HepG2 (cell line): ENCODE measurements around the gene CCDC74B. TPM values are rescaled to one million over a fixed set of nuclear protein-coding genes. Genes with fewer than 3 reads are reported as not detected.
"Not testable (repeated sequence)": the region's sequence is repeated elsewhere in the genome, so short reads cannot be mapped to it uniquely, and the experiment has no call there.

ENCODE experiments used
- CREB1 ChIP-seq, 2 experiments: fragments of 450-650 bp in 1 of 2; IDR thresholded peaks; 2 replicates each; pipeline ENCODE4 v1.6.1; 2016 to 2017; ENCODE audit warnings: control low read depth in 1 of 2, mild to moderate bottlenecking in 1 of 2, missing compliant biosample characterization in 1 of 2, missing genetic modification characterization in 1 of 2
- EEA1 ChIP-seq: sonication (generic); formaldehyde crosslinking; IDR thresholded peaks from 2 replicates; pipeline ENCODE4 v1.5.1; 2020; ENCODE audit warnings: mild to moderate bottlenecking, missing genetic modification reagents, borderline replicate concordance
- GFI1 ChIP-seq: sonication (generic); formaldehyde crosslinking; IDR thresholded peaks from 2 replicates; pipeline ENCODE4 v1.5.0; 2020; ENCODE audit warnings: missing genetic modification reagents, mild to moderate bottlenecking, borderline replicate concordance
- LCORL ChIP-seq, 2 experiments: fragments of 450-650 bp in 1 of 2; sonication (generic) in 1 of 2; formaldehyde crosslinking in 1 of 2; IDR thresholded peaks; 2 replicates each; pipeline versions ENCODE4 v1.5.0 to v1.6.1; 2017 to 2020; ENCODE audit warnings: antibody characterized with exemption in 1 of 2, missing genetic modification reagents in 1 of 2
- MTA1 ChIP-seq: sonication (generic); formaldehyde crosslinking; IDR thresholded peaks from 2 replicates; pipeline ENCODE4 v1.4.0; 2020; ENCODE audit warnings: missing genetic modification reagents, mild to moderate bottlenecking, borderline replicate concordance
- NR2F6 ChIP-seq, 2 experiments: IDR thresholded peaks; 2 replicates each; pipeline ENCODE4 v1.6.1; 2016; ENCODE audit warnings: antibody characterized with exemption in 1 of 2, mild to moderate bottlenecking in 1 of 2
- ZFP36L1 ChIP-seq: sonication (generic); formaldehyde crosslinking; IDR thresholded peaks from 2 replicates; pipeline ENCODE4 v1.8.0; 2022; ENCODE audit warnings: mild to moderate bottlenecking, missing genetic modification reagents, moderate library complexity
- ZFP82 ChIP-seq: sonication (generic); formaldehyde crosslinking; IDR thresholded peaks from 2 replicates; pipeline ENCODE4 v1.5.1; 2020; ENCODE audit warnings: mild to moderate bottlenecking, missing genetic modification reagents, borderline replicate concordance
- ZMYM3 ChIP-seq: sonication (generic); formaldehyde crosslinking; IDR thresholded peaks from 2 replicates; pipeline ENCODE4 v1.5.1; 2020; ENCODE audit warnings: mild to moderate bottlenecking, missing genetic modification reagents
- ZNF205 ChIP-seq: IDR thresholded peaks from 2 replicates; pipeline ENCODE4 v1.6.1; 2018; ENCODE audit warnings: missing biosample characterization, missing genetic modification reagents
- ZNF441 ChIP-seq: sonication (generic); formaldehyde crosslinking; IDR thresholded peaks from 2 replicates; pipeline ENCODE4 v1.7.0; 2021; ENCODE audit warnings: missing genetic modification reagents, borderline replicate concordance
- ZNF724P ChIP-seq: sonication (generic); formaldehyde crosslinking; IDR thresholded peaks from 2 replicates; pipeline ENCODE4 v1.8.0; 2022; ENCODE audit warnings: missing genetic modification reagents, borderline replicate concordance
- ZNF776 ChIP-seq: sonication (generic); formaldehyde crosslinking; IDR thresholded peaks from 2 replicates; pipeline ENCODE4 v1.4.0; 2020; ENCODE audit warnings: mild to moderate bottlenecking, missing genetic modification reagents
- ZNF816 ChIP-seq: sonication (generic); formaldehyde crosslinking; IDR thresholded peaks from 2 replicates; pipeline ENCODE4 v1.8.0; 2022; ENCODE audit warnings: missing genetic modification reagents, mild to moderate bottlenecking, borderline replicate concordance
- polyA plus RNA-seq, 8 experiments: library from polyadenylated mRNA; depleted of rRNA in 3 of 8; stranded (reverse) in 7 of 8; unstranded in 1 of 8; fragments of >200 nt; fragmentation: Illumina TruSeq in 4 of 8; extraction: Trizol in 4 of 8; gene quantifications; 2 replicates each; pipeline versions ENCODE4 v1.2.1 to v1.2.3, GENCODE V29; 2011 to 2016; ENCODE audit warnings: low read depth in 4 of 8, missing spikeins in 1 of 8, mixed read lengths in 1 of 8; ENCODE audit not compliant: insufficient read depth in 1 of 8
- total RNA-seq, 5 experiments: library from RNA; depleted of rRNA; stranded (reverse); fragments of >200 nt; fragmentation: Illumina TruSeq; extraction: Trizol; gene quantifications; 2 replicates each; pipeline ENCODE4 v1.2.3, GENCODE V29; 2016; ENCODE audit warnings: low read depth in 1 of 5
- TF ChIP-seq, protein P1 (sequence below): sonication (generic); formaldehyde crosslinking; IDR thresholded peaks from 2 replicates; pipeline ENCODE4 v1.4.0; 2020; ENCODE audit warnings: low read depth, mild to moderate bottlenecking, missing genetic modification reagents
- TF ChIP-seq, protein P2 (sequence below): sonication (generic); formaldehyde crosslinking; IDR thresholded peaks from 2 replicates; pipeline ENCODE4 v1.8.0; 2022; ENCODE audit warnings: low read depth, missing genetic modification reagents
- TF ChIP-seq, protein P3 (sequence below): conservative IDR thresholded peaks from 2 replicates; pipeline ENCODE4 v1.6.1; 2018; ENCODE audit warnings: missing genetic modification reagents

CCDC74B gene
- total and polyA plus RNA-seq, 2 of the 13 experiments (the other 11 are each of a cell fraction or from before 2014, with no cell fraction given), result 0.07 to 0.11 TPM

DNA sequence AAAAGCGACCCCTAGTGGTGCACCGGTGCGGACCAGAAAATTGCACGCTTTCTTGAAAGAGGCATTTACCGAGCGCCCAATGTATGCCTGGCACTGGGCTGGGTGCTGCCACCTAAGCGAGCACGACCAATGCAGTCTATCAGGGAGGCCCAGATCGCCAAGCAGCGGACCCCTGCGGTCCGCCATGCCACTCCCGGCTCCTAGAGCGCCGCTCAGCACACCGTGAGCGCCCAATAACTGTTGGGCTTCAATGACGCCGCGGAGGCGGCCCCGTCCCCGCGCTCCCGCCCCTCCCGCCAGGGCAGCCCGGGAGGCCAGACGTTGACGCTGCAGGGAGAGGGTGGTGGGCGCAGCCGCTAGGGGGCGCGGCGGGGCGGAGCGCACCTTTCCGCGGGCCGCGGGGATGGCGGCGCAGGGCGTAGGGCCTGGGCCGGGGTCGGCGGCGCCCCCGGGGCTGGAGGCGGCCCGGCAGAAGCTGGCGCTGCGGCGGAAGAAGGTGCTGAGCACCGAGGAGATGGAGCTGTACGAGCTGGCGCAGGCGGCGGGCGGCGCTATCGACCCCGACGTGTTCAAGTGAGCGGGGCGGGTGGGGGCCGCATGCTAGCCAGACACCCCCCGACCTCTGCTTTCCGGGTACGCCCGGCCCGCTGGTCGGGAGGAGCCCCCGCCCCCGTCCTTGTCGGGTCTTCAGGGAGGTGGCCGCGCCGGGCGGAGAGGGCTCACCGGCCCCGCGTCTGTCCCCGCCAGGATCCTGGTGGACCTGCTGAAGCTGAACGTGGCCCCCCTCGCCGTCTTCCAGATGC is 37.2 kb upstream of the CCDC74B start, which contains the start of gene MZT2B (continued):
- peak; percentile 100 for TF ChIP-seq ZNF205 (CRISPR knock-in tag)
- TF ChIP-seq, protein P1, sequence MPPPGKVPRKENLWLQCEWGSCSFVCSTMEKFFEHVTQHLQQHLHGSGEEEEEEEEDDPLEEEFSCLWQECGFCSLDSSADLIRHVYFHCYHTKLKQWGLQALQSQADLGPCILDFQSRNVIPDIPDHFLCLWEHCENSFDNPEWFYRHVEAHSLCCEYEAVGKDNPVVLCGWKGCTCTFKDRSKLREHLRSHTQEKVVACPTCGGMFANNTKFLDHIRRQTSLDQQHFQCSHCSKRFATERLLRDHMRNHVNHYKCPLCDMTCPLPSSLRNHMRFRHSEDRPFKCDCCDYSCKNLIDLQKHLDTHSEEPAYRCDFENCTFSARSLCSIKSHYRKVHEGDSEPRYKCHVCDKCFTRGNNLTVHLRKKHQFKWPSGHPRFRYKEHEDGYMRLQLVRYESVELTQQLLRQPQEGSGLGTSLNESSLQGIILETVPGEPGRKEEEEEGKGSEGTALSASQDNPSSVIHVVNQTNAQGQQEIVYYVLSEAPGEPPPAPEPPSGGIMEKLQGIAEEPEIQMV (CRISPR knock-in tag), result peak; percentile 70; the same call in 1 of the 2 replicates
- TF ChIP-seq ZNF776 (CRISPR knock-in tag), result peak; percentile 48; the same call in 1 of the 2 replicates
- TF ChIP-seq ZMYM3 (CRISPR knock-in tag), result peak; percentile 49; the same call in 1 of the 2 replicates
- TF ChIP-seq ZNF816 (CRISPR knock-in tag), result peak; percentile 26
- TF ChIP-seq NR2F6 (IDR thresholded peaks at IDR 0.05); LCORL (IDR thresholded peaks at IDR 0.05); CREB1 (CRISPR knock-in tag; IDR thresholded peaks at IDR 0.05): not testable (repeated sequence)
- TF ChIP-seq NR2F6 (CRISPR knock-in tag; IDR thresholded peaks at IDR 0.05), result peak; percentile 61; the same call in 1 of the 2 replicates
- peak; percentile 16; the same call in 1 of the 2 replicates for TF ChIP-seq LCORL (CRISPR knock-in tag; IDR thresholded peaks at IDR 0.05)
- TF ChIP-seq ZNF724P, result peak; percentile 63
- TF ChIP-seq, protein P2, sequence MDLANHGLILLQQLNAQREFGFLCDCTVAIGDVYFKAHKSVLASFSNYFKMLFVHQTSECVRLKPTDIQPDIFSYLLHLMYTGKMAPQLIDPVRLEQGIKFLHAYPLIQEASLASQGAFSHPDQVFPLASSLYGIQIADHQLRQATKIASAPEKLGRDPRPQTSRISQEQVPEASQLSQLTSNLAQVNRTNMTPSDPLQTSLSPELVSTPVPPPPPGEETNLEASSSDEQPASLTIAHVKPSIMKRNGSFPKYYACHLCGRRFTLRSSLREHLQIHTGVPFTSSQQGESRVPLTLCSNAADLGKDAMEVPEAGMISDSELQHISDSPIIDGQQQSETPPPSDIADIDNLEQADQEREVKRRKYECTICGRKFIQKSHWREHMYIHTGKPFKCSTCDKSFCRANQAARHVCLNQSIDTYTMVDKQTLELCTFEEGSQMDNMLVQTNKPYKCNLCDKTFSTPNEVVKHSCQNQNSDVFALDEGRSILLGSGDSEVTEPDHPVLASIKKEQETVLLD (CRISPR knock-in tag), result peak; percentile 55
- TF ChIP-seq CREB1 (IDR thresholded peaks at IDR 0.05), result peak; percentile 6; the same call in 1 of the 2 replicates
- TF ChIP-seq, protein P3, sequence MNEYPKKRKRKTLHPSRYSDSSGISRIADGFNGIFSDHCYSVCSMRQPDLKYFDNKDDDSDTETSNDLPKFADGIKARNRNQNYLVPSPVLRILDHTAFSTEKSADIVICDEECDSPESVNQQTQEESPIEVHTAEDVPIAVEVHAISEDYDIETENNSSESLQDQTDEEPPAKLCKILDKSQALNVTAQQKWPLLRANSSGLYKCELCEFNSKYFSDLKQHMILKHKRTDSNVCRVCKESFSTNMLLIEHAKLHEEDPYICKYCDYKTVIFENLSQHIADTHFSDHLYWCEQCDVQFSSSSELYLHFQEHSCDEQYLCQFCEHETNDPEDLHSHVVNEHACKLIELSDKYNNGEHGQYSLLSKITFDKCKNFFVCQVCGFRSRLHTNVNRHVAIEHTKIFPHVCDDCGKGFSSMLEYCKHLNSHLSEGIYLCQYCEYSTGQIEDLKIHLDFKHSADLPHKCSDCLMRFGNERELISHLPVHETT (CRISPR knock-in tag), result peak; percentile 55; the same call in 1 of the 2 replicates
- peak; percentile 73; the same call in 1 of the 2 replicates for TF ChIP-seq ZNF441
- peak; percentile 74; the same call in 1 of the 2 replicates for TF ChIP-seq EEA1 (CRISPR knock-in tag)
- TF ChIP-seq MTA1, result 0 out of 2 replicates have a peak, but pooled peaks have one; percentile 28
- TF ChIP-seq GFI1 (CRISPR knock-in tag), result peak; percentile 16; the same call in 1 of the 2 replicates
- TF ChIP-seq ZFP82 (CRISPR knock-in tag), result peak; percentile 73; the same call in 1 of the 2 replicates
- TF ChIP-seq ZFP36L1 (CRISPR knock-in tag), result peak; percentile 27; the same call in 1 of the 2 replicates
